CD4-positive, alpha-beta T cell treated with Interleukin-4 for 4 hours (primary cell): Measurements from ENCODE around the gene SCARB1.
"Not testable (repeated sequence)": the region's sequence is repeated elsewhere in the genome, so short reads cannot be mapped to it uniquely, and the experiment has no call there.

Experiments used
- DNase-seq: peaks from one replicate; pipeline ENCODE4 v3.0.0-alpha.2; 2020

The SCARB1 gene

DNA sequence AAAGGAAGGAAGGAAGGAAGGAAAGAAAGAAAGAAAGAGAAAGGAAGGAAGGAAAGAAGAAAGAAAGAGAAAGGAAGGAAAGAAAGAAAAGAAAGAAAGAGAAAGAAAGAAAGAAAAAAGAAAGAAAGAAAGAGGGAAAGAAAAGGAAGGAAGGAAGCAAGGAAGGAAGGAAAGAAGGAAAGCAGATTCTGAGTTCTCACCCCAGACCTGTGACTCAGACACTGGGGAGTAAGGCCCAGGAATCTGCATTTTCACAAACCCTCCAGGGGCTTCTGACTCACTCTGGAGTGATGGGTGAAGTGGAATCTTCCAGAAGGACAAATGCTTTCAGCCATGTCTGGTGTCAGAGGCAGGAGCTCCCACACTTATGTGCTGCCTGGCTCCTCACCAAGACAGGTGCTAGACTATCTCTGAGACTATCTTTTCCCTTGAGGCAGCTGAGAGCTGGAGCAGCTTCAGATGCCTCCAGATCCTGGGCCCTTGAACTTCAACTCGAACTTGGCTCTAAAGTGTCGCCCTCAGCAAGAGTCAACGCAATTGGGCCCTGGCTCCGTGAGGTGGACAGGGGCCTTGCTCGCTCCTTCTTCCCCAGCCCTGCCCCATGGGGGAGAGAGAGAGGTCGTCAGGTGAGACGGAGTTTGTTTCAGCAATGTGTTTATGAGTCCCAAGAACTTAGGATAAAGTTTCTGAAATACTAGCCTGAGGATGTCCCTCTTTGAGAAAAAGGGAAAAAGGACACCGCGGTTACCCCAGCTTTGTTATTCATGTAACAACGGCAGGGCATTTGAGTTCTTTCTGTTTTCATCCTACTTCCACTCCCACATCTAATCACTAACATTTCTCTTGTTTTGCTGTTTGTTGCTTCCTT is 19.8 kb upstream of the SCARB1 start:
- DNase-seq, result no peak

DNA sequence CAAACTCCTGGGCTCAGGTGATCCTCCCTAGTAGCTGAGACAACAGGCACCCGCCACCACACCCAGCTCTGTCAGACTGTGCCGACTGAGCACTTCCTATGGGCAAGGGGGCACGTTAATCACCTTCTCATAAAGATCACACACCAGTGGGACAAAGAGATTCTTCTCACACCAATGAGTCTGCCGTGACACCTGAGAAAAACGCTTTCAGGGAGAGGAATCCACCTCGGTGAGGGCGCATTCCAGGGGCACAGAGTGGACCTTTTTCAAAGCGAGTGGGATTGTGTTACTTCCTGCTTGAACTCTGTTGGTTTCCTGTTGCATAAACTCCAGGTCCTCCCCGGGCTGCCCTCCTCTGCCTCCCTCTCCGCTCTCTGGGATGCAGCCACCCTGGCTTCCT is 17.5 kb upstream of the SCARB1 start:
- no peak for DNase-seq

DNA sequence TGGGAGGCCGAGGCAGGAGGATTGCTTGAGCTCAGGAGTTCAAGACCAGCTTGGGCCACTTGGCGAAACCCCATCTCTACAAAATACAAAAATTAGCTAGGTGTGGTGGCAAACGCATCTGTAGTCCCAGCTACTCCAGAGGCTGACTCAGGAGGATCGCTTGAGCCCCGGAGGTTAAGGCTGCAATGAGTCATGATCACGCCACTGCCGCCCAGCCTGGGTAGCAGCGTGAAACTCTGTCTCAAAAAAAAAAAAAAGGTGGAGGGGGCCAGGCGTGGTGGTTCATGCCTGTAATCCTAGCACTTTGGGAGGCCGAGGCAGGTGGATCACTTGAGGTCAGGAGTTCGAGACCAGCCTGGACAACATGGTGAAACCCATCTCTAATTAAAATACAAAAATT is 16.7 kb upstream of the SCARB1 start:
- DNase-seq, result not testable (repeated sequence)

DNA sequence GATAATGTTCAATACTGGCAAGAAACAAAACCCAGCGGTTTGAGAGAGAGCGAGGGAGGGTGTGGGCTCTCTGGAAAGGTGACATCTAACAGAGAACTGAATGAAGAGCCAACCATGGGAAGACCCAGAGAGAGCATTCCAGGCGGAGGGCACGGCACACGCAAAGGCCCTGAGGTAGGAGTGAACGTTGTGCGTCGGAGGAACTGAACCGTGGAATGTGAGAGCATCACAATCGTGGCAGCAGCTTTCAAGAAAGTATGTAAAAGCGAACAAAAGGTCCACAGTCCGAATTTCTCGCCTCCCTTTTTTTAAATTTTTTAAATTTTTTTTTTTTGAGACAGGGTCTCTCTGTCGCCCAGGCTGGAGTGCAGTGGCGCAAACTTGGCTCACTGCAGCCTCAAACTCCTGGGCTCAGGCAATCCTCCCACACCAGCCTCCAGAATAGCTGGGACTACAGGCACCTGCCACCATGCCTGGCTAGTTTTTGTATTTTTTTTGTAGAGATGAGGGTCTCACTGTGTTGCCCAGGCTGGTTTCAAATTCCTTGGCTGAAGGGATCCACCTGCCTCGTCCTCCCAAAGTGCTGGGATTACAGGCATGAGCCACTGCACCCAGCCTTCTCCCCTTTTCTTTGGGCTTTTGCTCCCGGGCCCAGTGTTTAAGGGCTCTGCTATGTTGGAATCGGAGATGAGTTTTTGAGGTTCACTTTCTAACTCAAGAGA is 15.3 kb upstream of the SCARB1 start:
- DNase-seq, result no peak

- DNase-seq, result no peak
These were observed 13.8 kb upstream of the SCARB1 start for GRCh38 chr12:124877423-124877822.

DNA sequence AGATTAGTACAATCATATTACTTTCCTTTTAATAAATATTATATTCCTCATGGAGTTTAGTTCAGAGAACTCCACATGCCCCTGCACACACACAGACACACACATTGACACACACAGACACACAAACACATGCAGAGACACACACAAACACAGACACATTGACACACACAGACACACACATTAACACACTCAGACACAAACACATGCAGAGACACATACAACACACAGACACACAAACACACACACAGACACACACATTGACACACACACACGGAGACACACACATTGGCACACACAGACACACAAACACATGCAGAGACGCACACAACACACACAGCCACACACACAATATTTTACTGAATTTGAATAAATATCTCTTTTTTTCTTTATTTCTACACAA is 12.5 kb upstream of the SCARB1 start:
- DNase-seq, result no peak

DNA sequence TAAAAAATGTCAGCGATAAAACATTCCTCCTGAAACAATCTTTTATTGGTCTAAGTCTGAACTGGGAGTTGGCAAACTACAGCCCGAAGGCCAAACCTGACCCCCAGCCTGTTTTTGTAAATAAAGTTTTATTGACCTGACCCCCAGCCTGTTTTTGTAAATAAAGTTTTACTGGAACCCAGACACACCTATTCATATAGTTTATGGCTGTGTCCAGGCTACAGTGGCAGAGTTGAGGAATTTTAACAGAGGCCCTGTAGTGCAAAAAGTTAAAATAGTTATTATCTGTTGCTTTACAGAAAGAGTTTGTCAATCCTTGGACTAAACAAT is 12.1 kb upstream of the SCARB1 start:
- no peak for DNase-seq

- DNase-seq, result no peak
These were observed 11.5 kb upstream of the SCARB1 start for GRCh38 chr12:124874988-124875802.

DNA sequence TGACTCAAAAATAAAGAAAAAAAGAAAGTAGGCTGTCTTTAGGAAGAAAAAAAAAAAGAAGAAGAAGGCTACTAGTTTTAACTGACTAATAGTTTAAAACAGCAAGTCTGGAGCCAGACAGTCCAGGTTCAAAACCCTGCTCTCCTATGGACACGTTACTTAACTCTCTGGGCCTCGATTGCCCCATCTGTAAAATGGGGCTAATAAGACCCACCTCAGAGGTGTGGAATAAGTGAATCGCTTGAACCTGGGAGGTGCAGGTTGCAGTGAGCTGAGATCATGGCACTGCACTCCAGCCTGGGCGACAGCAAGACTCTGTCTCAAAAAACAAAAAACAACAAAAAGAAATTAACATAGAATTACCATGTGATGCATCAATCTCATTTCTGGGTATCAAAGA is 10.5 kb upstream of the SCARB1 start:
- no peak for DNase-seq

GRCh38 chr12:124872068-124872719 is 8.5 kb upstream of the SCARB1 start:
- DNase-seq, result no peak

GRCh38 chr12:124871297-124871696 is 7.6 kb upstream of the SCARB1 start:
- DNase-seq, result no peak

DNA sequence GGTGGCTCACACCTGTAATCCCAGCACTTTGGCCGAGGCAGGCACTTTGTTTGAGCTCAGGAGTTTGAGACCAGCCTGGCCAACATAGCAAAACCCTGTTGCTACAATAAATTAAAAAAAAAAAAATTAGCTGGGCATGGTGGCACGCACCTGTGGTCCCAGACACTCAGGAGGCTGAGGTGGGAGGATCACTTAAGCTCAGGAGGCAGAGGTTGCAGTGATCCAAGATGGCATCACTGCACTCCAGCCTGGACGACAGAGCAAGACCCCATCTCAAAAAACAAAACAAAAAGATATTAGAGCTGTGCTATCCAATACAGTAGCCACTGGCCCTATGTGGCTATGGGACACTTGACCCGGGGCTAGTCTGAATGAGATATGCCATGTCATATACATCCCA is 6.9 kb upstream of the SCARB1 start:
- no peak for DNase-seq

- DNase-seq, result no peak
These were observed 5.5 kb upstream of the SCARB1 start for GRCh38 chr12:124869059-124869665.

DNA sequence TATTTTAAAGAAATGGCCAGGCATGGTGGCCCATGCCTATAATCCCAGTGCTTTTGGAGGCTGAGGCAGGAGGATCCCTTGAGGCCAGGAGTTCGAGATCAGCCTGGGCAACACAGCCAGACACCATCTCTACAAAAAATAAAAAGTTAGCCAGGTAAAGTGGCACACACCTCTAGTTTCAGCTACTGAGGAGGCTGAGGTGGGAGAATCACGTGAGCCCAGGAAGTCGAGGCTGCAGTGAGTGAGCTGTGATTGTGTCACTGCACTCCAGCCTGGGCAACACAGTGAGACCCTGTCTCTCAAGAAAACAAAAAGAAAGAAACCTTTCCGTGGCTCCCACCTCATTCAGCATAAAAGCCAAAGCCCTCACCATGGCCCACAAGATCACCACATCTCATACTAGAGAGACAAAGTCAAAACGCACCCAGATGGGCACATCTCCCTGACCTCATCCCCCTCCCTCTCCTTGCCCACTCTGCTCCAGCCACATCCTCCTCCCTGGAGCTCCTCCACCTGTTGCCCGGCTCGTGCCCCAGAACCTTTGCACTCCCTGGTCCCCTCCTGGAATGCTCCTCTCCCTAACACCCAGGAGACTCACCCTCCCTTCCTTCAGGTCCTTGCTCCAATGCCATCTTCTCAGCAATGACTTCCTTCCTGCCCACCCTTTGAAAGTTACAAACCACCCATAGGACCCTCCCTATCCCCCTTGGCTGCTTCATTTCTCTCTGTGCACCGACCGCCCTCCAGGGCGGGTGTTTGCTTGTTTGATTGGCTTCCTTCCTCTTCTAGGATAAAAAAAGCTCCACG is 4.8 kb upstream of the SCARB1 start:
- DNase-seq, result no peak

GRCh38 chr12:124867401-124867930 is 3.8 kb upstream of the SCARB1 start:
- no peak for DNase-seq

- DNase-seq, result no peak
These were observed 3.3 kb upstream of the SCARB1 start for GRCh38 chr12:124866883-124867400.

- no peak for DNase-seq
These were observed 2.7 kb upstream of the SCARB1 start for GRCh38 chr12:124866195-124866882.

GRCh38 chr12:124865728-124866127 is 2.1 kb upstream of the SCARB1 start:
- no peak for DNase-seq

DNA sequence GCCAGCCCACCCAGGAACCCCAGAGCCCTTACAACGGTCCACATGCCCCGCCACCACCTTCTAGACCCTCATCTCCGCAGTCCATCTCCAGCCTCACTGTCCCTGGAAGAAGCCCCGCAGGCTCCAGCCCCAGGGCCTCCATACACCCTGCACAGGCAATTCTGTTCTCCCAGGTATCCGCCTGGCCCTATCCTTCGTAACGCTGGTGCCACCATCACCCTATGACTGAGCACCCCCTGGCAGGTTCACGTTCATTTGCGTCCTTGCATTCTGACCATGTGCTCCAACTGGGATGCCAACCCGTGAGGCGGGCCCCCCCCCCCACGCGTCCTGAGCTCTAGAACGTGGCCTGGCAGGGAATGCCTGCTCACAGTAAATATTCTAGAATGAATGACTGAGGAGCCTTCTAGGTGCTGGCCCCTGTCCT is 675 bp upstream of the SCARB1 start:
- no peak for DNase-seq

- no peak for DNase-seq
These were observed 772 bp downstream of the SCARB1 start for GRCh38 chr12:124862768-124863415.
